GM21717 (cell line): ENCODE data around the gene TTC14.
"Not testable (repeated sequence)": the region's sequence is repeated elsewhere in the genome, so short reads cannot be mapped to it uniquely, and the experiment has no call there.

Experiments
- ATAC-seq: cut with Tn5 transposase; IDR thresholded peaks from one replicate; pipeline ENCODE4 v1.9.1; 2021; ENCODE audit warnings: mild to moderate bottlenecking, moderate library complexity; ENCODE audit not compliant: unreplicated experiment

Gene TTC14

GRCh38 chr3:180601688-180602666 is at the start of gene TTC14:
TSS of gene TTC14 (plus strand) at chr3:180602163. CDS start at chr3:180602262, 99 bp downstream.
- peak; percentile 97 for ATAC-seq

- no peak for ATAC-seq
These were observed 38.6 kb upstream of the TTC14 start for GRCh38 chr3:180563406-180563805.

GRCh38 chr3:180564676-180565075 is 37.3 kb upstream of the TTC14 start:
- no peak for ATAC-seq

- ATAC-seq = no peak
These were observed 31.7 kb upstream of the TTC14 start for GRCh38 chr3:180570238-180570637.

- peak; percentile 94 for ATAC-seq
These were observed 29.9 kb upstream of the TTC14 start for GRCh38 chr3:180571831-180572598.

GRCh38 chr3:180575571-180575970 is 26.4 kb upstream of the TTC14 start:
- ATAC-seq = no peak

GRCh38 chr3:180580934-180581333 is 21.0 kb upstream of the TTC14 start:
- no peak for ATAC-seq

- ATAC-seq = no peak
These were observed 11.6 kb upstream of the TTC14 start for GRCh38 chr3:180590396-180590795.

- not testable (repeated sequence) for ATAC-seq
These were observed 8.3 kb upstream of the TTC14 start for GRCh38 chr3:180593631-180594030.

- peak; percentile 65 for ATAC-seq
These were observed 7.1 kb upstream of the TTC14 start for GRCh38 chr3:180594631-180595558.

- ATAC-seq = no peak
These were observed 6.4 kb upstream of the TTC14 start for GRCh38 chr3:180595559-180595935.

- no peak for ATAC-seq
These were observed 1.5 kb upstream of the TTC14 start for GRCh38 chr3:180600473-180600872.

GRCh38 chr3:180611006-180611405 is 9.0 kb downstream of the TTC14 start:
- ATAC-seq = no peak

- no peak for ATAC-seq
These were observed 10.4 kb downstream of the TTC14 start for GRCh38 chr3:180612364-180612763.

- no peak for ATAC-seq
These were observed 14.0 kb downstream of the TTC14 start for GRCh38 chr3:180615954-180616353.

GRCh38 chr3:180617049-180617448 is 15.1 kb downstream of the TTC14 start:
- no peak for ATAC-seq

- ATAC-seq = not testable (repeated sequence)
These were observed 16.6 kb downstream of the TTC14 start for GRCh38 chr3:180618563-180618962.

GRCh38 chr3:180619723-180620122 is 17.8 kb downstream of the TTC14 start:
- no peak for ATAC-seq

- ATAC-seq = peak; percentile 73
These were observed 22.8 kb downstream of the TTC14 start for GRCh38 chr3:180624714-180625113.

- ATAC-seq = peak; percentile 94
These were observed 24.9 kb downstream of the TTC14 start for GRCh38 chr3:180626844-180627243.

GRCh38 chr3:180630371-180630770 is 28.4 kb downstream of the TTC14 start:
- no peak for ATAC-seq
